ENCODE measurements around the gene OR52I1. TPM values are rescaled to one million over a fixed set of nuclear protein-coding genes. Genes with fewer than 3 reads are reported as not detected.

The OR52I1 gene, protein sequence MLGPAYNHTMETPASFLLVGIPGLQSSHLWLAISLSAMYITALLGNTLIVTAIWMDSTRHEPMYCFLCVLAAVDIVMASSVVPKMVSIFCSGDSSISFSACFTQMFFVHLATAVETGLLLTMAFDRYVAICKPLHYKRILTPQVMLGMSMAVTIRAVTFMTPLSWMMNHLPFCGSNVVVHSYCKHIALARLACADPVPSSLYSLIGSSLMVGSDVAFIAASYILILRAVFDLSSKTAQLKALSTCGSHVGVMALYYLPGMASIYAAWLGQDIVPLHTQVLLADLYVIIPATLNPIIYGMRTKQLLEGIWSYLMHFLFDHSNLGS
- total RNA-seq: not detected

DNA sequence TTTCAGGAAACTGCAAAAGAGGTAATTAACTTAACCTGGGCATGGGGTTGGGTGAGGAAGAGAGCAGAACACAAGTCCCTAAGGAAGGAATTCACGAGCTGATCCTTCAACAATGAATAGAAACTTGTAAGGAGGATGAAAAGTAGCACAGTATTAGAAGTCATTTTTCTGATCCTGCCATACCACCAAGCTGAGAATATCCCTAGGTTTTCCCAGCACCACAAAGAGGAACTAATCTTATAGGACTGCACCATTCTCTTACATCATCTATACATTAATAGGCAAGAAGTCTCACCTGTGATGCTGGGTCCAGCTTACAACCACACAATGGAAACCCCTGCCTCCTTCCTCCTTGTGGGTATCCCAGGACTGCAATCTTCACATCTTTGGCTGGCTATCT lies at the start of gene OR52I1:
Gene OR52I1, plus strand, starts transcription at position 301 of the 400 bp plus-strand sequence. Its CDS starts 0 bp downstream, at position 301.
- no peak for DNase-seq (ENCODE audit: low spot score)
- no peaks in the 10 kb centered on the region for H3K4me1 ChIP-seq (ENCODE audit: control insufficient read depth in 1 of 2, low read depth in 2 of 2)
- no peak for TF ChIP-seq CTCF (IDR thresholded peaks at IDR 0.05)
- H3K9me3 ChIP-seq: no peaks in the 10 kb centered on the region
- ATAC-seq (ENCODE audit: insufficient number of reproducible peaks, low FRiP score, low read depth): no peak
- H3K4me3 ChIP-seq: no peak within 1 kb of the TSS
- H3K36me3 ChIP-seq: peaks cover 4% of the 10 kb centered on the region
- no peaks in the 10 kb centered on the region for H3K27me3 ChIP-seq (replicated peaks; ENCODE audit: insufficient read depth)
- no peak within 1 kb of the TSS for H3K27ac ChIP-seq

DNA sequence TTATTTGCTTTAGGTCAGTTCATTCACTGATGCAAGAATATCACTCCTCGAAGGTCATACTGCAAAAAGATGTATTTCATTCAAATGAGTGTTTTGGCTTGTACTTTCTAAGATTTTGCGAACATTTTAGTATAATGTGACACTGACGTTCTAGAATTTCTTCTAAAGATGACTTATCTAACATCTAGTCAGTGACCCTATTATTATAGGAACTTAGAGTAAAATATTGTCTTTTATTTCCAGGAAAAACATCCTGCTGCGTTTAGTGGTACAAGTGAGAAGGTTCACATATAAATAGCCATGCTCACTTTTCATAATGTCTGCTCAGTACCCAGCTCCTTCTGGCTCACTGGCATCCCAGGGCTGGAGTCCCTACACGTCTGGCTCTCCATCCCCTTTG lies 48.9 kb upstream of the OR52I1 start, which contains the start of gene OR52M1:
Gene OR52M1, plus strand, starts transcription at position 301 of the 400 bp plus-strand sequence. Its CDS starts 0 bp downstream, at position 301.
- no peak for DNase-seq (ENCODE audit: low spot score)
- H3K4me3 ChIP-seq: no peak within 1 kb of the TSS
- H3K27me3 ChIP-seq (replicated peaks; ENCODE audit: insufficient read depth): no peaks in the 10 kb centered on the region
- no peak for ATAC-seq (ENCODE audit: insufficient number of reproducible peaks, low FRiP score, low read depth)
- no peaks in the 10 kb centered on the region for H3K36me3 ChIP-seq
- no peaks in the 10 kb centered on the region for H3K4me1 ChIP-seq (ENCODE audit: control insufficient read depth in 1 of 2, low read depth in 2 of 2)
- TF ChIP-seq CTCF (IDR thresholded peaks at IDR 0.05): no peak
- no peaks in the 10 kb centered on the region for H3K9me3 ChIP-seq
- H3K27ac ChIP-seq: no peak within 1 kb of the TSS

DNA sequence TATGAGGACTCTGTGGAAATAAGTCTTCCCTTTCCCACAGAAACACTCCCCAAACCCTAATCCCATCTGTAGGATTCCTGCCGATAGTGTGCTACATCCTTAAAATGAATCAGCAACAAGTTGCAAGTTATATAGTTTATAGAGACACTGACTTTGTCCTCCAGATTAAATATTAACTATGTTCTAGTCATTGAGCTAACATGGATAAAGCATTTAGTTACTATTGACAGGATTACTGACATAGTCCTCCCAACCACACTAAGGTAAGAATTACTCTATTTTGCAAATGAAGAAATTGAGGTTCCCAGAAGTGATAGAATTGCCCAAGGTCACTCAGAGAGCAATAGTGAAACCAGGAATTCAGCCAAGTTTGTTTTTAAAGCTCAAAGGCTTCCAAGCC lies 47.0 kb upstream of the OR52I1 start:
- H3K27ac ChIP-seq: no peak overlapping the region
- no peaks in the 10 kb centered on the region for H3K4me1 ChIP-seq (ENCODE audit: control insufficient read depth in 1 of 2, low read depth in 2 of 2)
- ATAC-seq (ENCODE audit: insufficient number of reproducible peaks, low FRiP score, low read depth): no peak
- no peak for DNase-seq (ENCODE audit: low spot score)
- no peak for TF ChIP-seq CTCF (IDR thresholded peaks at IDR 0.05)
- H3K36me3 ChIP-seq: no peaks in the 10 kb centered on the region
- H3K27me3 ChIP-seq (replicated peaks; ENCODE audit: insufficient read depth): no peaks in the 10 kb centered on the region
- no peak overlapping the region for H3K4me3 ChIP-seq
- H3K9me3 ChIP-seq: no peaks in the 10 kb centered on the region

DNA sequence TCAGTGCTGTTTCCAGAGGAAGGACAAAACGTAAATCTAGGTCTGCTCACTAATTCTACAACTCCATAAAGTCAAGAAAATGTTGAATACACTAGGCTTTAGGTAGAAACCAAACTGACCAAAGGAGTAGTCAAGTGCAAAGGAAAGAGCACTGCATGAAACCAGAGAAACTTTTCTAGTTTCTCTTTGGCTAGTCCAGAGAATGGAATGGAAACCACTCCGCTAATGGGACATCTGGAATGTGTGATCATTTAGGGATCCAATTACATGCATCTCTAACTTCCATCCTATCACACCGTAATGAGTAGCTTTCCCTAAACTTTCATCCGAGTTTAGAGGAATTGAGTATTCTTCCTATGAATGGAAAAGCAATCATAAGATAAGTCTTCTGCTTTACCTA lies 46.4 kb upstream of the OR52I1 start:
- H3K36me3 ChIP-seq: no peaks in the 10 kb centered on the region
- H3K27ac ChIP-seq: no peak overlapping the region
- DNase-seq (ENCODE audit: low spot score): no peak
- no peaks in the 10 kb centered on the region for H3K9me3 ChIP-seq
- TF ChIP-seq CTCF (IDR thresholded peaks at IDR 0.05): no peak
- H3K4me3 ChIP-seq: no peak overlapping the region
- H3K4me1 ChIP-seq (ENCODE audit: control insufficient read depth in 1 of 2, low read depth in 2 of 2): no peaks in the 10 kb centered on the region
- H3K27me3 ChIP-seq (replicated peaks; ENCODE audit: insufficient read depth): no peaks in the 10 kb centered on the region
- no peak for ATAC-seq (ENCODE audit: insufficient number of reproducible peaks, low FRiP score, low read depth)

DNA sequence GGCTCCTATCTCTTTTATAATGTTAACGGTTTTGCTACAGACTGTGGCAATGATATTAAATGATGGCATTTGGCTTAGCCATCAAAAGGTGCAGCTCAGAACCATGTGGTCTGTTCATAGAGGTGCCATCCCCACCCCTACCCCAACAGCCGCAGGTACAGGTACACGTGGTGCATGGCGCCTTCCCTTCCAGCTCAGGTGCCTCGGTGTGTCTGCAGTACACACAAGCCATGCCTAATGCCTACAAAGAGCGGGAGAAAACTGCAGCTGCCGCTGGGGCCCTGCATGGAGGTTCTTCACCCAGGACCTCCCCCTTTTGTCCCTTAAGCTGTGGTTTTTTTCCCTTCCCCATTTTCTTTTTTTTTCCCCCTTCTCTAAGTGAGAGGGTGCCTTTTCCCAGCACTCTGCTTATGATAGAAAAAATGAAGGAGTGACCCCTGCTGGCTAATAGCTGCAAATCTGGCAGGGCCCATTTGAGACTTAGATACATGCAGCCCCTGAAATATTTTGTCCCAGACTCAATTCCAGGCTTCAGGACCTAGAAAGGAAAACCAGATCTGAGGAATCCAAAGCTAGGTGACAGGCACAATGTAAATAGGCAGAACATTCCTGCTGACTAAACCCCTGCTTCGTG lies 42.4 kb upstream of the OR52I1 start:
- Histone ChIP-seq H3K9me3 (no peaks in the 10 kb centered on the region), H3K27ac (no peak overlapping the region), H3K4me3 (no peak overlapping the region), H3K36me3 (no peaks in the 10 kb centered on the region), H3K4me1 (ENCODE audit: control insufficient read depth in 1 of 2, low read depth in 2 of 2) (no peaks in the 10 kb centered on the region), H3K27me3 (replicated peaks; ENCODE audit: insufficient read depth) (no peaks in the 10 kb centered on the region)
- ATAC-seq (ENCODE audit: insufficient number of reproducible peaks, low FRiP score, low read depth) (no peak), DNase-seq (ENCODE audit: low spot score) (no peak)
- no peak for TF ChIP-seq CTCF (IDR thresholded peaks at IDR 0.05)
